Measurements from ENCODE around the gene LAIR1. TPM values are rescaled to one million over a fixed set of nuclear protein-coding genes. Genes with fewer than 3 reads are reported as not detected.

LAIR1 gene
- total RNA-seq, 6 donors from 2014 or later, result 46.5 to 228 (median 111) TPM

DNA sequence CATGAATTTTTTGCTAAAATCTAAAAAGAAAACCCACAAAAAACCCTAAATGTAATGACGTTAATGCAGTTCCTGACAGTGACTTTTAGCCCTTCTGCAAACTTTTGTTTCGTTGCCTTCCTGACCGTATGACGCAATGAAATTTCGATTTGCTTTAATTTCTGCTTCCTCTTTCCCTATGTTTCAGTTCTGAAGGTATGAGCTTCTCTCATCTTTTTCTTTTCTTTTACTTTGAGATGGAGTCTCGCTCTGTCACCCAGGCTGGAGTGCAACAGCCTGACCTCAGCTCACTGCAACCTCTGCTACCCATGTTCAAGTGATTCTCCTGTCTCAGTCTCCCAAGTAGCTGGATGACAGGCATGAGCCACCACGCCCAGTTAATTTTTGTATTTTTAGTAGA is 45.7 kb downstream of the LAIR1 start:
- no peak for DNase-seq
- ATAC-seq (ENCODE audit: low FRiP score in 2 of 2), result peak in 1 of 2 donors; percentile 42
- H3K27me3 ChIP-seq, result no peaks in the 10 kb centered on the region
- WGBS, 2 donors, result 55 to 62% methylated on average over 7 of the region's 7 CpGs
- TF ChIP-seq EP300 (IDR thresholded peaks at IDR 0.05) (peak in 1 of 4 donors; percentile 16), POLR2A (IDR thresholded peaks at IDR 0.05) (no peak), POLR2AphosphoS5 (IDR thresholded peaks at IDR 0.05) (no peak)
- TF ChIP-seq, protein P1, sequence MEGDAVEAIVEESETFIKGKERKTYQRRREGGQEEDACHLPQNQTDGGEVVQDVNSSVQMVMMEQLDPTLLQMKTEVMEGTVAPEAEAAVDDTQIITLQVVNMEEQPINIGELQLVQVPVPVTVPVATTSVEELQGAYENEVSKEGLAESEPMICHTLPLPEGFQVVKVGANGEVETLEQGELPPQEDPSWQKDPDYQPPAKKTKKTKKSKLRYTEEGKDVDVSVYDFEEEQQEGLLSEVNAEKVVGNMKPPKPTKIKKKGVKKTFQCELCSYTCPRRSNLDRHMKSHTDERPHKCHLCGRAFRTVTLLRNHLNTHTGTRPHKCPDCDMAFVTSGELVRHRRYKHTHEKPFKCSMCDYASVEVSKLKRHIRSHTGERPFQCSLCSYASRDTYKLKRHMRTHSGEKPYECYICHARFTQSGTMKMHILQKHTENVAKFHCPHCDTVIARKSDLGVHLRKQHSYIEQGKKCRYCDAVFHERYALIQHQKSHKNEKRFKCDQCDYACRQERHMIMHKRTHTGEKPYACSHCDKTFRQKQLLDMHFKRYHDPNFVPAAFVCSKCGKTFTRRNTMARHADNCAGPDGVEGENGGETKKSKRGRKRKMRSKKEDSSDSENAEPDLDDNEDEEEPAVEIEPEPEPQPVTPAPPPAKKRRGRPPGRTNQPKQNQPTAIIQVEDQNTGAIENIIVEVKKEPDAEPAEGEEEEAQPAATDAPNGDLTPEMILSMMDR (IDR thresholded peaks at IDR 0.05), result no peak
- H3K4me1 ChIP-seq, result peaks cover 0 to 6% (median 2%) of the 10 kb centered on the region in 4 donors
- H3K27ac ChIP-seq, result peak overlapping the region; percentile 53 to 72 (median 64)
- no peaks in the 10 kb centered on the region for H3K36me3 ChIP-seq
- no peaks in the 10 kb centered on the region for H3K9me3 ChIP-seq
- H3K4me3 ChIP-seq, result no peak overlapping the region

DNA sequence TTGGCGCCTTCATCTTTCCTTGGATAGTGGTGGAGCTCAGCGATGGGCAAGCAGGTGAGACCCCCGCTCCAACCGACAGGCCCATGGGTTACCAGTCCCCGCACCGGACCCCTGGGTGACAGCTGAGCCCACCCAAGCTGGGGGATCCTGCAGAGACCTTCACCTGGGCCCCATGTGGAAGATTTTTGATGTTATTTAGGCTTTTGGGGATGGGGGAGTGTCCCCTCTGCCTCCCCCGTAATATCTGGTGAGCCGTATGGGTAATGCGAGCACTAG is 46.8 kb downstream of the LAIR1 start:
- H3K36me3 ChIP-seq, result no peaks in the 10 kb centered on the region
- DNase-seq (no peak), ATAC-seq (ENCODE audit: low FRiP score in 2 of 2) (no peak)
- peaks cover 0 to 6% (median 2%) of the 10 kb centered on the region in 4 donors for H3K4me1 ChIP-seq
- 85 to 95% methylated on average over 8 to 9 of the region's 9 CpGs for WGBS, 2 donors
- no peak for TF ChIP-seq POLR2A (IDR thresholded peaks at IDR 0.05)
- TF ChIP-seq POLR2AphosphoS5 (IDR thresholded peaks at IDR 0.05), result no peak
- no peak for TF ChIP-seq EP300 (IDR thresholded peaks at IDR 0.05)
- TF ChIP-seq, protein P1 (IDR thresholded peaks at IDR 0.05), result no peak
- H3K27me3 ChIP-seq, result no peaks in the 10 kb centered on the region
- H3K9me3 ChIP-seq, result no peaks in the 10 kb centered on the region
- no peak overlapping the region for H3K4me3 ChIP-seq
- H3K27ac ChIP-seq, result peak overlapping the region in 2 of 4 donors; percentile 43 to 82

DNA sequence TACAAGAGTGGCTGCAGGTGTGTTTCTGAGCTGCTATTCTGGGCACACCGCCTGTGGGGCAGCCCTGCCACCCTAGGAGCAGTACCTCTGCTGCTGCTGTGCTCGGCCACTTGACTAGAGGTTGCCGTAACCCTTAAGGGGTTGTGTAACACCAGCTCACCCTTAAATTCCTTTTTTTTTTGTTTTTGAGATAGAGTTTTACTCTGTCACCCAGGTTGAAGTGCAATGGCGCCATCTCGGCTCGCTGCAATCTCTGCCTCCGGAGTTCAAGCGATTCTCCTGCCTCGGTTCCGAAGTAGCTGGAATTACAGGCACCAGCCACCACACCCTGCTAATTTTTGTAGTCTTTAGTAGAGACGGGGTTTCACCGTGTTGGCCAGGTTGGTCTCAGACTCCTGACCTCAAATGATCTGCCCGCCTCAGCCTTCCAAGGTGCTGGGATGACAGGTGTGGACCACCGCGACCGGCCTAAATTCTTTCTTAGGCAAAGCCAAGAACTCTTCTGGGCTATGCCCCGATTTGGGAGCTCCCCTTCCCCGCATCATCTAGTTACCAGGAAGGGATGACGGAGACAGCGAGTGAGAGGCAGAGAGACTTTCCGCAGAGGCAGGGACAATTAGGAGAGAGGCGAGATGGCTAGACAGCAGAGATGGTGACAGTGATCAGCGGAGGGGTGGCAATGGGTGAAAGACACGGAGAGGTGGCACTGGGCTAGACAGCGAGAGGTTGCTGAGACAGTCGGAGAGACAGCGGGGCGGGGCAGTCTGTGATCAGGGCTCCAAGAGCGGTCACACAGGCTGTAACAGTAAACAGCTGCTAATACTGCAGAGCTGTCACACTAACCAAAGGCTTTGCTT is 47.4 kb downstream of the LAIR1 start:
- Histone ChIP-seq H3K36me3 (no peaks in the 10 kb centered on the region), H3K27me3 (no peaks in the 10 kb centered on the region), H3K4me1 (peaks cover 0 to 6% (median 2%) of the 10 kb centered on the region in 4 donors), H3K4me3 (no peak overlapping the region), H3K9me3 (no peaks in the 10 kb centered on the region), H3K27ac (peak overlapping the region in 3 of 4 donors; percentile 36 to 82 (median 43))
- peak; percentile 55 to 67 for ATAC-seq (ENCODE audit: low FRiP score in 2 of 2)
- TF ChIP-seq EP300 (IDR thresholded peaks at IDR 0.05) (no peak), POLR2AphosphoS5 (IDR thresholded peaks at IDR 0.05) (peak in 1 of 2 donors; percentile 15)
- TF ChIP-seq, protein P1 (IDR thresholded peaks at IDR 0.05), result no peak
- DNase-seq, result peak in 1 of 2 donors; percentile 79
- WGBS, 2 donors, result 65 to 83% methylated on average over 29 of the region's 29 CpGs

DNA sequence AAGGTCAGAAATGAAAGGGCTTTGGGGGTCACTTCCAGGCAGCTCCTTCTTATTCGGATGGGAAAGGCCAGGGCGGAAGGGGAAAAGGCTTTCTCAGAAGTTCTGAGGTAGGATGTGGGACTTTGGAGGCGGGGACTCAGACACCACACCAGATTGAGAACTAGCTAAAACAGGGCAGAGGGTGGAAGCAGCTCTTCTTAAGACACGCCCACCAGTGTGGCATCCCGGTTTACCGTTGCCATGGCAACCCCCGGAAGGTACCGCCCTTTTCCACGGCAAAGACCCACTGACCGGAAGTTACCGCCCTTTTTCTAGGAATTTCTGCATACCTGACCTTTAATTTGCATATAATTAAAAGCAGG is 48.0 kb downstream of the LAIR1 start:
- Histone ChIP-seq H3K36me3 (no peaks in the 10 kb centered on the region), H3K27me3 (no peaks in the 10 kb centered on the region), H3K9me3 (no peaks in the 10 kb centered on the region), H3K4me3 (no peak overlapping the region), H3K4me1 (peaks cover 0 to 6% (median 2%) of the 10 kb centered on the region in 4 donors), H3K27ac (peak overlapping the region in 3 of 4 donors; percentile 36 to 82 (median 43))
- TF ChIP-seq POLR2AphosphoS5 (IDR thresholded peaks at IDR 0.05) (no peak), EP300 (IDR thresholded peaks at IDR 0.05) (no peak)
- TF ChIP-seq, protein P1 (IDR thresholded peaks at IDR 0.05), result no peak
- 38 to 58% methylated on average over 3 to 11 of the region's 11 CpGs for WGBS, 2 donors
- ATAC-seq (ENCODE audit: low FRiP score in 2 of 2) (peak; percentile 58 to 75), DNase-seq (peak in 1 of 2 donors; percentile 78)

DNA sequence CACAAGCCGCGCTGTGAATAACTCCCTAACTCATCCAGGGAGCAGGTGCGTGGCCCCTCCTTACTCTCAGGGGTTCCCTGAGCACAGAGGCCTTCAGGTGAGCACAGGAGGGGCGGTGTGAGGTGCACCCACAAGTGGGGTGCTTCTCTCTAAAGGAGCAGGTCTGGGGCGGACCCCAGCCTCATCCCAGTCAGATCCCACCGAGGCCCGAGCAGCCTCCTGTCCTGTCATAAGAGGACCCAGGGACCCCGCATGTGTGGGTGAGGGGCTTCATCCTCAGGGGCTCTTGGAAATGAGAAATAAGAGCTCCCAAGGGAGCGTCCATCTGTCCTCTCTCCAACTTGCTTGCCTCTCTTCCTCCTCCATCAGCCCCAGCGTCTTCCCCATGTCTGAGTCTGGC is 48.8 kb downstream of the LAIR1 start:
- Histone ChIP-seq H3K4me3 (no peak overlapping the region), H3K27ac (peak overlapping the region in 2 of 4 donors; percentile 36 to 82), H3K9me3 (no peaks in the 10 kb centered on the region), H3K27me3 (no peaks in the 10 kb centered on the region), H3K36me3 (no peaks in the 10 kb centered on the region), H3K4me1 (peaks cover 0 to 6% (median 2%) of the 10 kb centered on the region in 4 donors)
- ATAC-seq (ENCODE audit: low FRiP score in 2 of 2), result no peak
- DNase-seq, result no peak
- TF ChIP-seq, protein P1 (IDR thresholded peaks at IDR 0.05), result no peak
- TF ChIP-seq POLR2A (IDR thresholded peaks at IDR 0.05) (no peak), EP300 (IDR thresholded peaks at IDR 0.05) (no peak), POLR2AphosphoS5 (IDR thresholded peaks at IDR 0.05) (no peak)
- 84 to 94% methylated on average over 10 of the region's 10 CpGs for WGBS, 2 donors

Measured in upper lobe of left lung (tissue), 6 donors.